Measurements from ENCODE around the gene FIGNL2. TPM values are rescaled to one million over a fixed set of nuclear protein-coding genes. Genes with fewer than 3 reads are reported as not detected.

The FIGNL2 gene
- total RNA-seq, 3 donors from 2014 or later, result 0.16 to 1.3 (median 0.29) TPM

GRCh38 chr12:51771008-51771407 lies 77.5 kb downstream of the FIGNL2 start:
- no peak overlapping the region for H3K27ac ChIP-seq
- intact Hi-C loops (cut with DNase I; ENCODE audit: low total_unique reads), result no loop called here
- TF ChIP-seq POLR2AphosphoS5 (IDR thresholded peaks at IDR 0.05), result no peak
- TF ChIP-seq CTCF (IDR thresholded peaks at IDR 0.05), result no peak
- no peak for TF ChIP-seq POLR2A (IDR thresholded peaks at IDR 0.05)

More at GRCh38 chr12:51771008-51771407, 77.5 kb downstream of the FIGNL2 start:
- no peaks in the 10 kb centered on the region for H3K9me3 ChIP-seq
- H3K4me1 ChIP-seq, result no peaks in the 10 kb centered on the region
- H3K4me3 ChIP-seq, result no peak overlapping the region
- H3K27me3 ChIP-seq, result no peaks in the 10 kb centered on the region
- no peak for DNase-seq (ENCODE audit: low spot score in 2 of 2)
- H3K36me3 ChIP-seq, result no peaks in the 10 kb centered on the region

Other genes with a start within 250 kb of the FIGNL2 start
- not detected for gene ANKRD33, start 39.4 kb upstream of the FIGNL2 start, total RNA-seq
- 100 to 1,000 TPM in 2 of 3 donors, 10 to 100 TPM in 1; 24.7 to 274 (median 109) TPM for gene ACVRL1, start 58.8 kb upstream of the FIGNL2 start, total RNA-seq
- 10 to 100 TPM; 12.3 to 26.3 (median 23.6) TPM for gene ACVR1B, start 103.0 kb upstream of the FIGNL2 start, total RNA-seq
- gene TAMALIN, start 158.2 kb upstream of the FIGNL2 start, total RNA-seq, result 10 to 100 TPM in 2 of 3 donors, 1 to 10 TPM in 1; 8.5 to 27.2 (median 16.0) TPM
- 100 to 1,000 TPM in 1 of 3 donors, 10 to 100 TPM in 2; 35.7 to 154 (median 66.2) TPM for gene NR4A1, start 202.7 kb upstream of the FIGNL2 start, total RNA-seq
- gene ATG101, start 221.3 kb upstream of the FIGNL2 start, total RNA-seq, result 10 to 100 TPM; 35.0 to 54.2 (median 39.7) TPM
- 1 to 10 TPM in 1 of 3 donors, not detected in 2; 1.3 TPM for gene SMIM41, start 231.0 kb upstream of the FIGNL2 start, total RNA-seq

Measured in breast epithelium (tissue), 4 donors.